Neural cell (in vitro differentiated cells): ENCODE results near the gene ODF2.

Experiments used
- EP300 ChIP-seq: fragments of 450-650 bp; conservative IDR thresholded peaks from 2 replicates; pipeline ENCODE4 v1.6.1; 2014; ENCODE audit warnings: antibody characterized with exemption, mild to moderate bottlenecking, moderate library complexity; ENCODE audit not compliant: poor library complexity, severe bottlenecking
- EZH2 ChIP-seq: fragments of 200-600, 300-800 bp; shearing (Covaris generic), sonication (generic); IDR thresholded peaks from 2 replicates; pipeline ENCODE4 v1.6.1; 2014; ENCODE audit warnings: antibody characterized with exemption, low read length, borderline replicate concordance, mild to moderate bottlenecking; ENCODE audit not compliant: insufficient read depth, poor library complexity, severe bottlenecking
- MXI1 ChIP-seq: fragments of 450-650 bp; conservative IDR thresholded peaks from 2 replicates; pipeline ENCODE4 v1.6.1; 2014; ENCODE audit warnings: antibody characterized with exemption, mild to moderate bottlenecking; ENCODE audit not compliant: poor library complexity, severe bottlenecking
- POLR2AphosphoS5 ChIP-seq: IDR thresholded peaks from 2 replicates; pipeline ENCODE4 v1.6.1; 2012
- RAD21 ChIP-seq: fragments of 450-650 bp; conservative IDR thresholded peaks from 2 replicates; pipeline ENCODE4 v1.6.1; 2014; ENCODE audit warnings: antibody characterized with exemption, mild to moderate bottlenecking, moderate library complexity
- SMC3 ChIP-seq: fragments of 450-650 bp; conservative IDR thresholded peaks from 2 replicates; pipeline ENCODE4 v1.6.1; 2014; ENCODE audit warnings: antibody characterized with exemption, mild to moderate bottlenecking, moderate library complexity; ENCODE audit not compliant: poor library complexity
- TAF1 ChIP-seq: IDR thresholded peaks from 2 replicates; pipeline ENCODE4 v1.6.1; 2012; ENCODE audit warnings: low read depth
- TF ChIP-seq, protein P1 (sequence below): fragments of 450-650 bp; IDR thresholded peaks from 2 replicates; pipeline ENCODE4 v1.5.1; 2014; ENCODE audit warnings: antibody characterized with exemption, mild to moderate bottlenecking, moderate library complexity; ENCODE audit not compliant: poor library complexity, severe bottlenecking
- TF ChIP-seq, protein P2 (sequence below): IDR thresholded peaks from 2 replicates; pipeline ENCODE4 v1.6.1; 2012; ENCODE audit warnings: borderline replicate concordance

DNA sequence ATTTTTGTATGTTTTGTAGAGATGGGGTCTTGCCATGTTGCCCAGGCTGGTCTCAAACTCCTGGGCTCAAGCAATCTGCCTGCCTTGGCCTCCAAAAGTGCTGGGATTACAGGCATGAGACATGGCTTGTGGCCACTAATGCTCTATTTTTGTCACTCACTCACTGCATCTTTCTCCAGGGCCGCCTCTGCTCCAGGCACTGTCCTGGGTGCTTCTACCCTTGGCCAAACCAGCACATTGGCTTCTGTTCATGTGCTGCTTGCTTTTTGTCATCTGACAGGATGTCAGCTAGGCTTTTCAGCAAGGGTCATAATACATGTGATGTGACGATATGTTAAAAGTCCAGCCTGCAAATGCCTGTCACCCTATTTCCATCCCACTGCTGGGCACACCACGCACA is 3.2 kb downstream of the ODF2 start:
- TF ChIP-seq EP300 (no peak), POLR2AphosphoS5 (no peak), EZH2 (no peak), TAF1 (no peak), MXI1 (no peak), RAD21 (no peak), SMC3 (no peak)
- TF ChIP-seq, protein P1, sequence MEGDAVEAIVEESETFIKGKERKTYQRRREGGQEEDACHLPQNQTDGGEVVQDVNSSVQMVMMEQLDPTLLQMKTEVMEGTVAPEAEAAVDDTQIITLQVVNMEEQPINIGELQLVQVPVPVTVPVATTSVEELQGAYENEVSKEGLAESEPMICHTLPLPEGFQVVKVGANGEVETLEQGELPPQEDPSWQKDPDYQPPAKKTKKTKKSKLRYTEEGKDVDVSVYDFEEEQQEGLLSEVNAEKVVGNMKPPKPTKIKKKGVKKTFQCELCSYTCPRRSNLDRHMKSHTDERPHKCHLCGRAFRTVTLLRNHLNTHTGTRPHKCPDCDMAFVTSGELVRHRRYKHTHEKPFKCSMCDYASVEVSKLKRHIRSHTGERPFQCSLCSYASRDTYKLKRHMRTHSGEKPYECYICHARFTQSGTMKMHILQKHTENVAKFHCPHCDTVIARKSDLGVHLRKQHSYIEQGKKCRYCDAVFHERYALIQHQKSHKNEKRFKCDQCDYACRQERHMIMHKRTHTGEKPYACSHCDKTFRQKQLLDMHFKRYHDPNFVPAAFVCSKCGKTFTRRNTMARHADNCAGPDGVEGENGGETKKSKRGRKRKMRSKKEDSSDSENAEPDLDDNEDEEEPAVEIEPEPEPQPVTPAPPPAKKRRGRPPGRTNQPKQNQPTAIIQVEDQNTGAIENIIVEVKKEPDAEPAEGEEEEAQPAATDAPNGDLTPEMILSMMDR, result no peak
- TF ChIP-seq, protein P2, sequence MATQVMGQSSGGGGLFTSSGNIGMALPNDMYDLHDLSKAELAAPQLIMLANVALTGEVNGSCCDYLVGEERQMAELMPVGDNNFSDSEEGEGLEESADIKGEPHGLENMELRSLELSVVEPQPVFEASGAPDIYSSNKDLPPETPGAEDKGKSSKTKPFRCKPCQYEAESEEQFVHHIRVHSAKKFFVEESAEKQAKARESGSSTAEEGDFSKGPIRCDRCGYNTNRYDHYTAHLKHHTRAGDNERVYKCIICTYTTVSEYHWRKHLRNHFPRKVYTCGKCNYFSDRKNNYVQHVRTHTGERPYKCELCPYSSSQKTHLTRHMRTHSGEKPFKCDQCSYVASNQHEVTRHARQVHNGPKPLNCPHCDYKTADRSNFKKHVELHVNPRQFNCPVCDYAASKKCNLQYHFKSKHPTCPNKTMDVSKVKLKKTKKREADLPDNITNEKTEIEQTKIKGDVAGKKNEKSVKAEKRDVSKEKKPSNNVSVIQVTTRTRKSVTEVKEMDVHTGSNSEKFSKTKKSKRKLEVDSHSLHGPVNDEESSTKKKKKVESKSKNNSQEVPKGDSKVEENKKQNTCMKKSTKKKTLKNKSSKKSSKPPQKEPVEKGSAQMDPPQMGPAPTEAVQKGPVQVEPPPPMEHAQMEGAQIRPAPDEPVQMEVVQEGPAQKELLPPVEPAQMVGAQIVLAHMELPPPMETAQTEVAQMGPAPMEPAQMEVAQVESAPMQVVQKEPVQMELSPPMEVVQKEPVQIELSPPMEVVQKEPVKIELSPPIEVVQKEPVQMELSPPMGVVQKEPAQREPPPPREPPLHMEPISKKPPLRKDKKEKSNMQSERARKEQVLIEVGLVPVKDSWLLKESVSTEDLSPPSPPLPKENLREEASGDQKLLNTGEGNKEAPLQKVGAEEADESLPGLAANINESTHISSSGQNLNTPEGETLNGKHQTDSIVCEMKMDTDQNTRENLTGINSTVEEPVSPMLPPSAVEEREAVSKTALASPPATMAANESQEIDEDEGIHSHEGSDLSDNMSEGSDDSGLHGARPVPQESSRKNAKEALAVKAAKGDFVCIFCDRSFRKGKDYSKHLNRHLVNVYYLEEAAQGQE, result no peak
